Measurements from ENCODE around the gene MEST. TPM values are rescaled to one million over a fixed set of nuclear protein-coding genes. Genes with fewer than 3 reads are reported as not detected.

The MEST gene
- total RNA-seq, 4 donors from 2014 or later = 63.6 to 527 (median 235) TPM

DNA sequence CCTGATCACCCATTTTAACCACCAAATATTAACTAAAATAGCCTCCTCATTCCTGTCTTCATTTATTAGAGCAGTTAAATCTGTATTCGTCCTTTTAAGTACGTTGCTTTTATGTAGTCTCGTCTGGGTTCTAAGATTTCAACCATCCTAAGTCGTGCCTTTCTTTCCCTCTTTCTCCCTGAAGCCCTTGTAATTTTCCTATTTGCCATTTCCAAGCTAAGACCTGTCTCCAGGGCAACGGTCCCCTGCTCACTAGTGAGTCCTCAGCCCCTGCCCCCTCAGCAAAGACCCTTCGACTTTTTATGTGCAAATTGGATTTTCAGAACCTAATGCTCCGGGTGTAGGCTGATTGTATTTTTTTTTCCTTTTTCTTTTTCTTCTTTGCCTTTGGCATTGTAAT is 16.1 kb upstream of the MEST start:
- TF ChIP-seq, protein P1, sequence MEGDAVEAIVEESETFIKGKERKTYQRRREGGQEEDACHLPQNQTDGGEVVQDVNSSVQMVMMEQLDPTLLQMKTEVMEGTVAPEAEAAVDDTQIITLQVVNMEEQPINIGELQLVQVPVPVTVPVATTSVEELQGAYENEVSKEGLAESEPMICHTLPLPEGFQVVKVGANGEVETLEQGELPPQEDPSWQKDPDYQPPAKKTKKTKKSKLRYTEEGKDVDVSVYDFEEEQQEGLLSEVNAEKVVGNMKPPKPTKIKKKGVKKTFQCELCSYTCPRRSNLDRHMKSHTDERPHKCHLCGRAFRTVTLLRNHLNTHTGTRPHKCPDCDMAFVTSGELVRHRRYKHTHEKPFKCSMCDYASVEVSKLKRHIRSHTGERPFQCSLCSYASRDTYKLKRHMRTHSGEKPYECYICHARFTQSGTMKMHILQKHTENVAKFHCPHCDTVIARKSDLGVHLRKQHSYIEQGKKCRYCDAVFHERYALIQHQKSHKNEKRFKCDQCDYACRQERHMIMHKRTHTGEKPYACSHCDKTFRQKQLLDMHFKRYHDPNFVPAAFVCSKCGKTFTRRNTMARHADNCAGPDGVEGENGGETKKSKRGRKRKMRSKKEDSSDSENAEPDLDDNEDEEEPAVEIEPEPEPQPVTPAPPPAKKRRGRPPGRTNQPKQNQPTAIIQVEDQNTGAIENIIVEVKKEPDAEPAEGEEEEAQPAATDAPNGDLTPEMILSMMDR (IDR thresholded peaks at IDR 0.05; ENCODE audit: low read depth) = no peak

DNA sequence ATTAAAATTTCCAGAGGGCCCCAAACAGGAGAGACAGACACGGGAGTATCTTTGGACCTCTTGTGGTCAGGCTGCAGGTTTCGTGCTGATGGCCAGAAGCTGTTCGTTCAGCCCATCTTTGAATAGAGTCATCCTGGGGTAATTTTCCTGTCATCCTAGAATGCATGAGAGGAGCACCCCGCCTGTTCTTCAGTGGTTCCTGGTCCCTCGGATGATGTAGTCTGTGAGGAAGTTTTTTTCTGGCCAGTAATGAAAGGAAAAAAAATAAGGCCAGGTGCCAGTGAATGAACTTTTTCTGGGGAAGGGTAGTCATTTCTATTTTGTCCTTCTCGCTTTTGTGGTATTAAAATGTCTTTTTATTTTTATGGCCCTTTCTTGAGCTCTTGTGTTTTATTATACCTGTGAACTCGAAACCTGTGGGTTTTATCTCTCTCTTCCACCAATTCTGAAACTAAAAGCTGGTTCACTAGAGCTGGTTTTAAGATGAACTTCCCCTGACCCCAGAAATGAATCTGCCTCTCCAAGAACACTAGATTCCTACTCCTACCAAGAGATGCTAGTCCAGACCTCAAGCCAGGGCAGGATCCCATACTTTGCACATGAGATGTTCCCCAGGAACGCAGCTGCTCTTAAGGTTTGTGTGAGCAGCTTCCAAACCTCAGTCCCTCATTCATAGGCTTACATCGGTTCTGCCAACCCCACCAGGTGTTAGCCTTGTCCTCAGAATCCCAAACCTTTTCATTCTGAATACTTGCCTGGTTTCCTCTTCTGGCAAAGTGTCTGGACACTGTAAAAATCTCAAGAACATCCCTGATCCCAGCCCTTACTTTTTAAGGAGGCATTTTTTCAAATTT is 15.4 kb upstream of the MEST start:
- TF ChIP-seq, protein P1 (IDR thresholded peaks at IDR 0.05; ENCODE audit: low read depth) = no peak

DNA sequence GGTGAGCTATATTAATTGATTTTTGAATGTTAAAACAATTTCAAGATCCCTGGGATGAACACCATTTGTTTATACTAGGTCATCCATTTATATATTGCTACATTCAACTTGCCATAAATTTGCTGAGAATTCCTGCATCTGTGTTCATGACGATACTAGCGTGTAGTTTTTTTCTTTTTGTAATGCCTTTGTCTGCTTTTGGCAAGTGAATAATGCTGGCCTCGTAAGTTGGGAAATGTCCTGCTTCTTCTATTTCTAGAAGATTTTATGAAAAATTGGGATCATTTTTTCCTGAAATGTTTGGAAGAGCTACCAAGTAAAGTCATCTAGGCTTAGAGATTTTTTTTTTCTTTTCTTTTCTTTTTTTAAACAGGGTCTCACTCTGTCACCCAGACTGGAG is 12.9 kb upstream of the MEST start:
- TF ChIP-seq, protein P1 (IDR thresholded peaks at IDR 0.05; ENCODE audit: low read depth) = no peak

DNA sequence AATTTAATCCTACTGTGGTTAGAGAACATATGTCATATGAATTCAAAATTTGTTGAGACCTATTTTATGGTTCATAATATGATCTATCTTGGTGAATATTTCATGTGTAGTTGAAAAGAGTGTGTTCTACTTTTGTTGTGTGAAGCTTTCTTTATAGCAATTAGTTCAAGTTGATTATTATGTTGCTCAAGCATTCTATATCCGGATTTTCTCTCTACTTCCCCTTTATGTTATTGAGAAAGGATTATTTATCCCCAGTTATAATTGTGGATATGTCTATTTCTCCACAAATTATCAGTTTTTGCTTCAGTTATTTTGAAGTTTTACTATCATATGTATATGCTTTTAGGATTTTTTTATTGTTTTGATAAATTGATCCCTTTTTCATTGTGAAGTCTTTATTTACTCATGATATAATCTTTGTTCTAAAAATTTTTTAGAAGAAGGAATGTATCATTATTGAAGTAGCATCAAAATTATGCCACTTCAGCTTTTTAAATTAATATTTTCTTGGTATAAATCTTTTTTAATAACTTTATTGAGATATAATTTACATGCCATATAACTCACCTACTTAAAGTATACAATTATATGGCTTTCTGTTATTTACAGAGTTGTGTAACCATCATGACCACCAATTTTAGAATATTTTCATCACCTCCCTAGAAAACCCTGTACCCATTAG is 12.0 kb upstream of the MEST start:
- TF ChIP-seq, protein P1 (IDR thresholded peaks at IDR 0.05; ENCODE audit: low read depth) = no peak

DNA sequence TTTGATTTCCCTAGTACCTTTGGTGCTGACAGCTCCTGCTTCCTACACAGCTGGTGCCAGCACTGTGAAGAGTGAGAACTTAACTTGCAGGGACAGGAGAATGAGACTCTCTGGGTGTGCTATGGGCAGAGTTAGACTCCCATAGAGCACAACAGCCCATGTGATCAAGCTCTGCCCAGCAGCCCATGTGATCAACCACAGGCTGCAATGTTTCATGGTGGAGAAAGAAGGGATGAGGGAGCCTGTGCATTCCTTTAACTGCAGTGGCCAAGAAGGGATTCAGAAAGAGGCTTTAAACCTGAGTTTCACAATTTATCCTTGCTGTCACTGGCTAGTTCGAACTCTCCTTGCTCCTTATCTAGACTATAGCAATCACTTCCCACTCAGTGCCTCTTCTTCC is 10.0 kb upstream of the MEST start:
- TF ChIP-seq, protein P1 (IDR thresholded peaks at IDR 0.05; ENCODE audit: low read depth) = no peak

DNA sequence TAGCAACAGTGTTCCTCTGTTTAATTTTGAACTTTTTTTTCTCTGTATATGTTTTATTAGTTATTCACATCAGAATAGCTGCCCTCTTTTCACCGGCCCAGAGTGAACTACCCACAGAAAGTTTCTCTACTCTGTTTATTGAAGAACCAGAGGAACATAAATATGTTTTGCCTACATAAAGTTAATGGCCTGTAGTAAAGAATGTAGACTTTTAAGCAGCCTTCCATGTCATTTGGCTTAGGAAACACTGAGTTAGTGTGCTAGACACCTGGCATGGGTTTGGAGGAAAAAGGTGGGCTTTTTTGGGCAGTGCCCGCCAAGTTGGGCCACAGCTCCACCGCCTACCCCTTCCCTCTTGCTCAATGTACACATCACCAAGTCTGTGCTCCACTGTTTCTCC is 8.9 kb upstream of the MEST start:
- TF ChIP-seq, protein P1 (IDR thresholded peaks at IDR 0.05; ENCODE audit: low read depth) = no peak

DNA sequence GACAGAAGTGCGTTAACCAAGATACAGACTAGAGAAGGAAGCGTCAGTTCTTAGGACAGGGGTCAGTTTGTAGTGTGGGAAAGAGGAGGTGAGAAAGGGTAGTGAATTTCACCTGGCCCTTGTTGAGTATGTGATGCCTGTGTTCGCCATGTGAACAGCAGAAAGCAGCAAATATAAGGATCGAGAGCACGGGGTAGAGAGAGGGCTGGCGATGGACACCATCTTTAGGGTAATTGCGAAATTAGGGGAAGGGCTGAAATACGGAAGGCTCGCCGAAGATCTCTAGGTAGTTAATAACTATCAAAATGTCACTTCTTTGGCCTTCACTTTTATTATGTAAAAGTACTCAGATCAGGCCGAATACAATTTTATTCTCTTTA is 6.2 kb upstream of the MEST start:
- TF ChIP-seq, protein P1 (IDR thresholded peaks at IDR 0.05; ENCODE audit: low read depth) = no peak

Data from subcutaneous adipose tissue (tissue), 4 donors.